Measurements from ENCODE around the gene SPTBN5. TPM values are rescaled to one million over a fixed set of nuclear protein-coding genes. Genes with fewer than 3 reads are reported as not detected.

Gene SPTBN5
- 1 to 10 TPM in 2 of 8 experiments, under 1 TPM in 6; 0.18 to 2.3 (median 0.72) TPM for total RNA-seq

DNA sequence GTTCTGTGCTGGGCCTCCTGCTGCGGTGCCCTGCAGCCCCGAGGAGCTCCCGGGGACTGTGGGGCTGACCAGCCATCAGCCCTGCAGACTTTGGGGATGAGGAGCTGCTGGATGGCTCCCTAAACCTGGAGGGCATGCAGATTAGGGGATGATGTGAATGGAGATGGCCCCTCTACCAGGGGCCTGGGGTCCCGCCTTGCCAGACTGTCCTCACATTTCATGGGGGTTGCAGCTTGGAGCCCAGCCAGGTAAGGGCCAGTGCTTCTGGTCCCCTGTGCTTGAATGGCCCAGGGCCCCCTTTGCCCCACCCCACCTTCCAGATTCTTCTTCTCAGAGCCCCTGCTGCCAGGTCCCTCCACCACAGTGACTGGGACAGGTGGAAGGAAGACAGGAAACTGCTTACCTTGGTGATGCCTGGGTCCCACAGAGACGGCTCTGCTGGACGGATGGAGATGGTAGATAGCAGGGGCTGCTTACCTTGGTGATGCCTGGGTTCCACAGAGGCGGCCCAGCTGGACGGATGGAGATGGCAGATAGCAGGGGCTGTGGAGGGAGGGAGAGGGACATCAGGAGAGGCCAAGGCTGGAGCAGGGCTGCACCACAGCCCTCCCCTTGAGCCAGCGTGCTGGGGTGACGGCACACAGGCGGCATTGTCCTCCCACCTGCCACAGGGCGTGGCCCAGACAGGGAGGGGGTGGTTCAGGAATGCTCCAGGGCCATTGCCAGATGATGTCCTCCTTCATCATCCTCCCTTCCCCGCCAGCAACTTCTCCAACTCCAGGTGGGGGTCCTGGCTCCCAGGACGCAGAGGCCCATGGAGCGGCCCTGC lies at the start of gene SPTBN5:
Gene SPTBN5, minus strand, starts transcription at position 632 of the 829 bp plus-strand sequence. Its CDS starts 556 bp downstream, at position 76.
- 60 to 100% (median 88%) methylated on average over 1 to 6 of the region's 15 CpGs; no CpG with 5 or more reads in 7 of the 10 experiments for WGBS, 10 experiments
- Histone ChIP-seq H3K4me3 (no peak within 1 kb of the TSS), H3K4me1 (replicated peaks in 1 of 2) (peaks cover 11 to 16% of the 10 kb centered on the region in 2 donors), H3K27ac (no peak within 1 kb of the TSS)
- no peak for ATAC-seq (replicated peaks in 6 of 8)
- in situ Hi-C loops (cut with MboI; ENCODE audit: low pct_unique_long_range_greater_than_20kb in 2 of 9, low sequenced_read_pairs in 9 of 9, unreplicated experiment in 9 of 9): no loop called here

DNA sequence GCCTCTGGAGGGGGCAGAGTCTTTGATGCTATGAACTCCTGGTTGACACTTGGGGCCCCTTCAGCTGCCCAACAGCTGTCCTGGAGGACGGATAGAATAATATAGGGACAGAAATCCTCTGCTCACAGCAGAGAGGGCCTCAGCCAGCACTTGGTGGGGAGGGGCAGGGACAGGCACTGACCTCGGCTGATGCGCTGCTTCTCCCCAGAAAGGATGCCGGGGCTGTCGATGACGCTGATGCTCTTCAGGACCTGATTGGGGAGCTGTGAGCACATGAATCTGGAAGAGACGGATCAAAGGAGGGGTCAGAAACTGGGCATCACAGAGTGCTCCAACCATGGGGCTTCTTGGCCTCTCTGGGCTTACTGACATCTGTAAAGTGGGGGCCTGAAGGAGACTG lies 49.0 kb upstream of the SPTBN5 start:
- H3K27ac ChIP-seq: no peak overlapping the region
- ATAC-seq (replicated peaks in 6 of 8): no peak
- in situ Hi-C loops (cut with MboI; ENCODE audit: low pct_unique_long_range_greater_than_20kb in 2 of 9, low sequenced_read_pairs in 9 of 9, unreplicated experiment in 9 of 9): no loop called here
- no peak overlapping the region for H3K4me3 ChIP-seq
- 75 to 97% (median 90%) methylated on average over 3 to 7 of the region's 7 CpGs; no CpG with 5 or more reads in 4 of the 10 experiments for WGBS, 10 experiments
- no peaks in the 10 kb centered on the region for H3K4me1 ChIP-seq (replicated peaks in 1 of 2)

DNA sequence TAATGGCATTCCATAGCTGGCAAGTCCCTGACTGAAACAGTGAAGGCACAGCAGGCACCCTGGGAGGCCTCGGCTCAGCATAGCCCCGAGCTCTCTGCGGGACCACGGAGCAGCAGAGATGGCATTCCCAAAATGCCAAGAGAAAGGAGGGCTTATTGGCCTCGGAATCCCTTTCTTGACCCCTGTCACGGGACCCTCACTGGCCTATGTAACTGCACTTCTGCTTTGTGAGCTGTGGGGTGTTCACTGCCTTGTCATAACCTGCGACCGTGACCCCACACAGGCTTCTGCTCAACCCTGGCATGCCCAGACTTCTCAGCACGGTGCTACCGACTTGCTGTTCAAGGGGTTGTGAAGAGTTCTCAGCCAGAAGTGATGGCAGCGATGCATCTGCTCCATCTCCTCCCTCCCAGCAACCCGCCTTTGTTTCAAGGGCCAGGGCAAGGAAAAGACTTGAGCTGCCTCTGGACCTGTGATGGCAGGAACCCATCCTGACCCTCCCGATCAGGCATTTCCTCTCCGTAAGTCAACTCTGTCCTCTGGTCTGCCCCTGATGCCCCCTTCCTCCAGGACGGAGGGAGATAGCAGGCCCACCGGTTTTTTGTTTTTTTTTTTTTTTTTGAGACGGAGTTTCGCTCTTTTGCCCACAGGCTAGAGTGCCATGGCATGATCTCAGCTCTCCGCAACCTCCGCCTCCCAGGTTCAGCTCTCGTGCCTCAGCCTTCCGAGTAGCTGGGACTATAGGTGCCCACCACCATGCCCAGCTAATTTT lies 48.0 kb upstream of the SPTBN5 start:
- Histone ChIP-seq H3K4me3 (no peak overlapping the region), H3K27ac (no peak overlapping the region), H3K4me1 (replicated peaks in 1 of 2) (no peaks in the 10 kb centered on the region)
- 20 to 100% (median 87%) methylated on average over 1 to 9 of the region's 22 CpGs; no CpG with 5 or more reads in 1 of the 10 experiments for WGBS, 10 experiments
- in situ Hi-C loops (cut with MboI; ENCODE audit: low pct_unique_long_range_greater_than_20kb in 2 of 9, low sequenced_read_pairs in 9 of 9, unreplicated experiment in 9 of 9): no loop called here
- no peak for ATAC-seq (replicated peaks in 6 of 8)

DNA sequence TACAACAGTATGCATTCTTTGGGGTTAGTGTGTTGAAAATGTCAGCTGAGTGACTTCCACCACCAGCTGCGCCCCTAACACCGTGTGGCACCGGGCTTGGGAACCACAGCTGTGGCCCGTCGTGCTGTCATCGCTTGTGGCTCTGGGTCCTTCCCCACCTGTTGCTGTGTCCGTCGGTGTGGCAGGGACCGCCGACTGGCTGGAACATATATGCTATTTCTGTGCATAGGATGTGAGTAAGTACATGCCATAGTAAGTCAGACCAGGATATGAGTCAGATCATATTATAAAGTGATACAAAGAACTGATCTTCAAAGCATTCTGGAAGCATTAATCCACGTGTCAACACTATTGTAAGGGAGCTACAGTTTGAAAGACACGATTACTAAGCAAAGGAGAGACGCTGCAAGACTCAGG lies 46.6 kb upstream of the SPTBN5 start:
- no peak overlapping the region for H3K27ac ChIP-seq

DNA sequence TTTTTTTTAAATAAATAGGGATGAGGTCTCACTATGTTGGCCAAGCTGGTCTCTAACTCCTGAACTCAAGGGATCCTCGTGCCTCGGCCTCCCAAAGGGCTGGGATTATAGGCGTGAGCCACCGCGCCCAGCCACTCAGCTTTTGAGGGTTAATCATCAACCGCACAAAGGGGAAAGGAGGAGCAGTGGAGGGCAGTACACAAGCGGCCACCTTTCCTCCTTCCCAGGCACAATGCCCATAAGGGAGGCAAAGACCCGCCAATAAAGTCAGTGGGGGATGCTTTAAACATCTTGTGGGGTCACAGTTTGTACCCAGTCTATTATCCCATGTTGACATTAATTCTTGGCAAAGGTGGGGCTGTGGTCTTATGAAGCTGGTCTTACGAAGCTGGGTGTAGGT lies 46.1 kb upstream of the SPTBN5 start:
- in situ Hi-C loops (cut with MboI; ENCODE audit: low pct_unique_long_range_greater_than_20kb in 2 of 9, low sequenced_read_pairs in 9 of 9, unreplicated experiment in 9 of 9): no loop called here
- no peak overlapping the region for H3K27ac ChIP-seq
- H3K4me3 ChIP-seq: no peak overlapping the region
- H3K4me1 ChIP-seq (replicated peaks in 1 of 2): no peaks in the 10 kb centered on the region
- WGBS, 10 experiments: 45 to 100% (median 87%) methylated on average over 1 to 6 of the region's 9 CpGs; no CpG with 5 or more reads in 2 of the 10 experiments
- ATAC-seq (replicated peaks in 6 of 8): no peak

More for the DNA sequence above, 46.6 kb upstream of the SPTBN5 start:
- in situ Hi-C loops (cut with MboI; ENCODE audit: low pct_unique_long_range_greater_than_20kb in 2 of 9, low sequenced_read_pairs in 9 of 9, unreplicated experiment in 9 of 9): no loop called here
- H3K4me1 ChIP-seq (replicated peaks in 1 of 2): no peaks in the 10 kb centered on the region
- no peak overlapping the region for H3K4me3 ChIP-seq
- 0 to 100% (median 71%) methylated on average over 1 to 10 of the region's 13 CpGs; no CpG with 5 or more reads in 2 of the 10 experiments for WGBS, 10 experiments
- ATAC-seq (replicated peaks in 6 of 8): peak in 1 of 8 experiments; percentile 16

DNA sequence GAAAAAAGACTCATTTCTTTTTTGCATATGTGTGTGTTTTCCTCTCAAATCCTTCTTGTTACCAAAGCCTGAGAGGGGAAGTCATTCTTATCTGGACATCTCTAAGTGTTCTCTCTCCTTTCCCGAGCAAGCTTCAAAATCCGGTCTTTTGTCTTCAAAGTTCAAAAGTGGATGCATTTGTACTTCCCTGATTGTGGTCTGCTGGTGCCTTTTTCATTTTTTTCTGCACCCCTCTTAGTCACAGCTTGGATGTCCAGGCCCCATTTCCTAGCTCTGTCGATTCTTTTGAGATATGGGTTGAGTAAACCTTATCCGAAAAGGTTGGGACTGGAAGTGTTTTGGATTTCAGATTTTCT lies 43.7 kb upstream of the SPTBN5 start:
- Histone ChIP-seq H3K27ac (no peak overlapping the region), H3K4me3 (no peak overlapping the region), H3K4me1 (replicated peaks in 1 of 2) (no peaks in the 10 kb centered on the region)
- ATAC-seq (replicated peaks in 6 of 8): no peak
- in situ Hi-C loops (cut with MboI; ENCODE audit: low pct_unique_long_range_greater_than_20kb in 2 of 9, low sequenced_read_pairs in 9 of 9, unreplicated experiment in 9 of 9): no loop called here
- 82 to 100% (median 98%) methylated on average over 1 to 4 of the region's 4 CpGs; no CpG with 5 or more reads in 4 of the 10 experiments for WGBS, 10 experiments

DNA sequence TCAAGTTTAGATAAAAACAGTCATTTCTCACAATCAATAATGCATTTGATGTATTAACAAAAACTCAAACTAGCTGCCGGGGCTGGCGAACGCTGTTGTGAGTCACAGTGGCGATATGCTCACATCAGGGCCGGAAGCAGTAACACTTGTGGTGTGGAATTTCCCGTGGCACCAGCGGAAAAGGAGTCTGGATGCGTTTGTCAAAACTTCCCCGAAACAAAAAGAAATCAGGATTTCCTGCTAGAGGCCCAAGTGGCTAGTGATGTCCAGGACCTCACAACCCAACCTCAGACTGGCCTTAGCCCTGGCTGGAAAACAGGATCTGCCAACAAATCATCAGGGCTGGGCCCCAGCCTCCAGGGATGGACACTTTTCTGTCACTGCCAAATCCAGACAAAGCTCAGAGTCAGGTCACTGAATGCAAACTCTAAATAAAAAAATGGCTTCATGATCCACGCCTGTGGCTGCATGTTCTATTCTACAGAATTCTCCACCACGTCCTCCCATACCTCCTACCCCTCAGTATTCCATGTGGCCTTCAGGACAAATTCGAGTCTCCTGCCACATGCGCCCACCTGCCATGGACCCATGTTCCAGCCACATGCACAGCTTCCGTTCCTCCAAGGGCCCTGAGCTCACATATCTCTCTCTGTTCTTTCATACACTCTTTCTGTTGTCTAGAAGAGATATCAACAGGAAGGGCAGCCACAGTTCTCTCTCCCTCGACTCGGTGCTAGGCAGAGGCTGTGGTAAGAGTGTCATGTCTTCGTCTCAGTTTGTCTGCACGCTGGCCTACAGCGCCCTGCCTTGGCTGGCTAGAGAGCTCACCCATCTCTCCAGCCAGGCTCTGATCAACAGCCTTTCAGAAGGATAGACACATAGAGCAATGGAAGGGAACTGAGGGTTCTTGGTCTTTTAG lies 43.1 kb upstream of the SPTBN5 start:
- WGBS, 10 experiments: 82 to 96% (median 90%) methylated on average over 4 to 10 of the region's 19 CpGs; no CpG with 5 or more reads in 1 of the 10 experiments
- Histone ChIP-seq H3K27ac (no peak overlapping the region), H3K4me1 (replicated peaks in 1 of 2) (no peaks in the 10 kb centered on the region), H3K4me3 (no peak overlapping the region)
- ATAC-seq (replicated peaks in 6 of 8): peak in 1 of 8 experiments; percentile 30
- in situ Hi-C loops (cut with MboI; ENCODE audit: low pct_unique_long_range_greater_than_20kb in 2 of 9, low sequenced_read_pairs in 9 of 9, unreplicated experiment in 9 of 9): no loop called here

DNA sequence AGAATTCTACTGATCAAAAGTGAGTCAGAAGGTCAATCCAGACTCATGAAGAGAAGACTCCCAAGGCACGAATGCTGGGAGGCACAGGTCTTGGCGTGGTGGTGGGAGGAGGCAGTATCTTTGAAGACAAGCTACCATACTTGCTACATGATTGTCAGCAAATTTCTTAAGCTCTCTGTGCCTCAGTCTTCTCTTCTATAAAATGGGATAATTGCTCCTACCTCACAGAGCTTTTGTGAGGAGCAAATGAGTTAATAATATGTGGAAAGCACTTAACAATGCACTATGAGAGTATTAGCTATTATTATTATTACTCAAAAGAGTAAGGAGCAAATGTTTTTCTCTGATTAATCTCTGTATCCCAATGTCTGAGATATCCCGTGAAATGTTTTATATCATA lies 42.3 kb upstream of the SPTBN5 start:
- Histone ChIP-seq H3K4me3 (no peak overlapping the region), H3K4me1 (replicated peaks in 1 of 2) (no peaks in the 10 kb centered on the region), H3K27ac (no peak overlapping the region)
- ATAC-seq (replicated peaks in 6 of 8): no peak
- in situ Hi-C loops (cut with MboI; ENCODE audit: low pct_unique_long_range_greater_than_20kb in 2 of 9, low sequenced_read_pairs in 9 of 9, unreplicated experiment in 9 of 9): no loop called here
- 90 to 100% (median 100%) methylated on average over 1 to 3 of the region's 3 CpGs; no CpG with 5 or more reads in 2 of the 10 experiments for WGBS, 10 experiments

DNA sequence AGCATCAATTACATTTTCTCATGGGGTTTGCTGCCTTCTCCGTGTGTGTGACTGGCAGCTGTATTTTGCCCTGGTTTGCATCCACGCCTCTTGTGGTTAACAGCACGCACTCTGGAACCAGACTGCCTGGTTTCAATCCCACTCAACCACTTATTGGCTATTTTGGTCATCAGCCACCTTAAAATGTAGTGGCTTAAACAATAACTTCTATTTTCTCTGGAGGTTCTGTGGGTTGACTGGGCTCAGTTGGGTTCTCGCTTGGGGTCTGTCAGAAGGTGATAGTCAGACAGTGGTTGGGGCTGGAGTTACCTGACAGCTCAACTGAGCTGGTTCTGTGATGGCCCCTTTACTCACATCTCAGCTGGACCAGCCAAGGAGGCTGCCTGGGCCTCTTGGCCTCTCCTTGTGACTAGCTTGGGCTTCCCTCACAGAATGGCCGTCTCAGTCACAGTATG lies 41.7 kb upstream of the SPTBN5 start:
- H3K27ac ChIP-seq: no peak overlapping the region
- no peak overlapping the region for H3K4me3 ChIP-seq
- WGBS, 10 experiments: 40 to 100% (median 85%) methylated on average over 1 to 4 of the region's 5 CpGs; no CpG with 5 or more reads in 2 of the 10 experiments
- no peak for ATAC-seq (replicated peaks in 6 of 8)
- in situ Hi-C loops (cut with MboI; ENCODE audit: low pct_unique_long_range_greater_than_20kb in 2 of 9, low sequenced_read_pairs in 9 of 9, unreplicated experiment in 9 of 9): no loop called here
- peaks cover 0 to 3% of the 10 kb centered on the region in 2 donors for H3K4me1 ChIP-seq (replicated peaks in 1 of 2)

DNA sequence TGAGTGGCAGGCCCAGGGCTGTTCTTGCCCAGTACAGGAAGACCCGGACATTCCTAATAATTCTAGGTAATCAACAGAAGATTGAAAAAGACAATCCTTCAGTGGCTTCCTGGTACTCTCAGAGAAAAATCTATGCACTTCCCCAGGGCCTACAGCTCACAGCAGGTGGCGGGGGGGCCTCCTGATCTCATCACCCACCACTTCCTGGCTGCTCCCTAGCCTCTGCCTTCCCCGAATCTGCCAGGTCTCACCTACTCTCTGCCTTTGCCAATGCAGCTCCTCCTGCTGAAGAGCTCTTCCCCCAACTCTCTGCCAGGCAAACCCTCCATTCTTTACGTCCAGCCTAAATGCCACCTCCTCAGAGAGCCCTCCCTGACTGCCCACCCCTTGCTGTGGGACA lies 41.0 kb upstream of the SPTBN5 start:
- peaks cover 0 to 3% of the 10 kb centered on the region in 2 donors for H3K4me1 ChIP-seq (replicated peaks in 1 of 2)
- in situ Hi-C loops (cut with MboI; ENCODE audit: low pct_unique_long_range_greater_than_20kb in 2 of 9, low sequenced_read_pairs in 9 of 9, unreplicated experiment in 9 of 9): no loop called here
- 81 to 100% (median 91%) methylated on average over 1 to 4 of the region's 4 CpGs; no CpG with 5 or more reads in 6 of the 10 experiments for WGBS, 10 experiments
- no peak for ATAC-seq (replicated peaks in 6 of 8)
- no peak overlapping the region for H3K27ac ChIP-seq
- no peak overlapping the region for H3K4me3 ChIP-seq

DNA sequence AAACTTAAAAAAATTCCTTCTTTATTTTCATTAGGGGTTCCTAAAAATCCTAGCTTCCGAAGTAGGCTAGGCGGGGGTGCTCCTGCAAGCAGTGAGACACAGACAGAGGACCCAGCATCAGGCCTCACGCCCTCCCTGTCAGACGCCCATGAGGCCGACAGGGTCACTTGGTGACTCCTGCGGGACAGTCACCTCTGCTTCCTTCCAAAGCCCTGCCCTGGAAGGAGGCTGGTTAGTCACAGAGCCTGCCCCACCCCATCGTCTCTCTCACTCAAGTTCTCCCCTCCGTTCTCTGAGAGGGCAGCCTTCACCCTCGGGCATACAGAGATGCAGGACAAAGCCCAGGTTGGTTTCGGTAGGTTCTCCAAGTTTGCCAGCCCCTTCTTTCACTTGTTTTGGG lies 39.9 kb upstream of the SPTBN5 start:
- ATAC-seq (replicated peaks in 6 of 8): peak in 2 of 8 experiments; percentile 14 to 45
- no peak overlapping the region for H3K27ac ChIP-seq
- 0 to 75% (median 55%) methylated on average over 2 to 6 of the region's 10 CpGs; no CpG with 5 or more reads in 3 of the 10 experiments for WGBS, 10 experiments
- in situ Hi-C loops (cut with MboI; ENCODE audit: low pct_unique_long_range_greater_than_20kb in 2 of 9, low sequenced_read_pairs in 9 of 9, unreplicated experiment in 9 of 9): no loop called here
- H3K4me3 ChIP-seq: no peak overlapping the region
- peaks cover 0 to 3% of the 10 kb centered on the region in 2 donors for H3K4me1 ChIP-seq (replicated peaks in 1 of 2)

DNA sequence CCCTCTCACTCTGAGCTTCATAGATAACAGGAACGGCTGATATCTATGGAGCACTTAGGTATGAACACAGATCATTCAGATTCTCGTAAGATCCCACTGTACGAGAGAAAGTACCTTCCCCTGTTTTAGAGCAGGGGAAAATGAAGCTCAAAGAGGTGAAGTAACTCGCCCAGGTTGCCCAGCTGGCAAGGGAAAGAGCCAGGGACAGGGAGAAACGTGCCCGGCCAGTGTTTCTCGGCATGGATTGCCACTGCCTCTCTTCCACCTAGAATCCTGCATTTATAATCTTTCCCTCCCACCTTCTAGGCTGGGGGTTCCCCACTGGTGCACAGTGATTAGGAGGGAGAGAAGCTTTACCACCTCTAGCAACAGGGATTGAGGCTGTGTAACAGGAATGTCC lies 39.5 kb upstream of the SPTBN5 start:
- H3K4me3 ChIP-seq: no peak overlapping the region
- no peak for ATAC-seq (replicated peaks in 6 of 8)
- H3K4me1 ChIP-seq (replicated peaks in 1 of 2): peaks cover 0 to 3% of the 10 kb centered on the region in 2 donors
- in situ Hi-C loops (cut with MboI; ENCODE audit: low pct_unique_long_range_greater_than_20kb in 2 of 9, low sequenced_read_pairs in 9 of 9, unreplicated experiment in 9 of 9): no loop called here
- no peak overlapping the region for H3K27ac ChIP-seq
- 73 to 100% (median 80%) methylated on average over 1 to 7 of the region's 7 CpGs; no CpG with 5 or more reads in 1 of the 10 experiments for WGBS, 10 experiments
